Astrocyte of the cerebellum (primary cell): ENCODE results near the gene TRABD2B.

Source experiments
- DNase-seq: peaks from one replicate; pipeline ENCODE4 v3.0.0-alpha.2; 2011; ENCODE audit warnings: low read depth
- H3K4me3 ChIP-seq: 2 replicates; pipeline ENCODE4 v1.5.1; 2011; ENCODE audit warnings: mild to moderate bottlenecking, low read depth, low read length, moderate library complexity
- in situ Hi-C: cut with HindIII; loops from 2 replicates; pipeline ENCODE4 v1.10.0; 2017; ENCODE audit warnings: low sequenced_read_pairs
- TF ChIP-seq, protein P1 (sequence below): IDR thresholded peaks from 2 replicates; pipeline ENCODE4 v1.5.1; 2012; ENCODE audit warnings: low read length, low read depth, moderate library complexity, mild to moderate bottlenecking; ENCODE audit errors: missing control alignments

Gene TRABD2B

DNA sequence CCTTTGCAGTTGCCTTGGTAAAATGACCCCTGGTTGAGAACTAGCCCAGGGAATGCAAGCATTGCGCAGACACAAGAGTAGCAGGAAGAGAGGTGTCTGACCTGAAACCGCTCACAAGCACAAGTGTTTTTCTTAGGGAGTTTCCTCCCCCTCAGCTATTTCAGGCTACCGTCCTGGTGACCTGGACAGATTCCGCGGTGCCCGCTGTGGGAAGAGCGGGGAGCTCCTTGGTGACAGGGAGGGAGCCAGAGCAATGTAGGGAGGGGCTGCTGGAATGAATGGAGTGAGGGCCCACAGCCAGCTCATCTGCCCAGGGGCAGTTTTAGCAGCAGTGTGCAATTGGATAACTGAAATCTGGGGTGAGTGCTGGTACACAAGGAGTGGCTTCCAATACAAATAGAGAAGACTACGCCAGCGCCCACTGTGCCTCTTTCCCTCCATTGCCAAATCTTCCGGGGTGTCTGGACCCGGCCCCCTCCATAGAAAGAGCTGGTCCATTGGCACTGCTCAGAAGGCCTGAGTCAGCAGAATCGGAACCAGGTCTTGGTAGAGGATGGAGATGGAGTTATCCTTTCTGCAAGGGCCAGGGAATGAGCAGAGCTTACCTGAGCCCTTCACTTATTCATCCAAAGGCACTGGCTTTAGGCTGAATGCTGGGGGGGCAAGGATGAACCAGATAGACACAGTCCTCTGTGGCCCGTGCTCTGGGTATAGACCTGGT lies 82.8 kb downstream of the TRABD2B start:
- TF ChIP-seq, protein P1, sequence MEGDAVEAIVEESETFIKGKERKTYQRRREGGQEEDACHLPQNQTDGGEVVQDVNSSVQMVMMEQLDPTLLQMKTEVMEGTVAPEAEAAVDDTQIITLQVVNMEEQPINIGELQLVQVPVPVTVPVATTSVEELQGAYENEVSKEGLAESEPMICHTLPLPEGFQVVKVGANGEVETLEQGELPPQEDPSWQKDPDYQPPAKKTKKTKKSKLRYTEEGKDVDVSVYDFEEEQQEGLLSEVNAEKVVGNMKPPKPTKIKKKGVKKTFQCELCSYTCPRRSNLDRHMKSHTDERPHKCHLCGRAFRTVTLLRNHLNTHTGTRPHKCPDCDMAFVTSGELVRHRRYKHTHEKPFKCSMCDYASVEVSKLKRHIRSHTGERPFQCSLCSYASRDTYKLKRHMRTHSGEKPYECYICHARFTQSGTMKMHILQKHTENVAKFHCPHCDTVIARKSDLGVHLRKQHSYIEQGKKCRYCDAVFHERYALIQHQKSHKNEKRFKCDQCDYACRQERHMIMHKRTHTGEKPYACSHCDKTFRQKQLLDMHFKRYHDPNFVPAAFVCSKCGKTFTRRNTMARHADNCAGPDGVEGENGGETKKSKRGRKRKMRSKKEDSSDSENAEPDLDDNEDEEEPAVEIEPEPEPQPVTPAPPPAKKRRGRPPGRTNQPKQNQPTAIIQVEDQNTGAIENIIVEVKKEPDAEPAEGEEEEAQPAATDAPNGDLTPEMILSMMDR: no peak
- in situ Hi-C loops: no loop called here
- no peak overlapping the region for H3K4me3 ChIP-seq
- DNase-seq: no peak

DNA sequence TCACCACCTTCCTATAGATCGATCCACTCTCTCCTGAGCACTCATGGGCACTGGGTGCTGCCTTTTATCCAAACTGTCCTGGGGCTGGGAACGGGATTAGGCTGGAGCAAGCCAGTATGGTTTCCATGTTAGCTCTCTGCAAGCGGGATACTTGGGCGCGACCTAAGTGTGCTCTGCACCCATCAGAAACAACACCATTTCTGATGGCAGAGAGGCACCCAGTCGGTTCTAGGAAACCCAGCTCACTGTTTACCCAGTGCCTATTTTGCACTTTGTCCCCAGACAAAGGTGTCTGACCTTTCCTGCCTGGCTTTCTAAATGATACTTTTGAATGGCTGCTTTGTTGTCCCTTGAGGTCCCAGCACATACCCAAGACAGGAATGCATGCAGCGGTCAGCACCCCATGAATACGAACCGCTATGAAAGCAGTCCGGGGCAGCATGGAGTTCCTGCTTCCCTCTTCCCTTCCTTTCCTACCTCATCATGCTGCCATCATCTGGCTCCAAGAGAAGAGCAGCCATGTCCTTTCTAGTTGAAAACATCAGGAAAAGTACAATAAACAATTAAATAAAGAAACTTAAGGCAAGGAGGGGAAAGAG lies 83.9 kb downstream of the TRABD2B start:
- TF ChIP-seq, protein P1: no peak
- DNase-seq: no peak
- in situ Hi-C loops: no loop called here

DNA sequence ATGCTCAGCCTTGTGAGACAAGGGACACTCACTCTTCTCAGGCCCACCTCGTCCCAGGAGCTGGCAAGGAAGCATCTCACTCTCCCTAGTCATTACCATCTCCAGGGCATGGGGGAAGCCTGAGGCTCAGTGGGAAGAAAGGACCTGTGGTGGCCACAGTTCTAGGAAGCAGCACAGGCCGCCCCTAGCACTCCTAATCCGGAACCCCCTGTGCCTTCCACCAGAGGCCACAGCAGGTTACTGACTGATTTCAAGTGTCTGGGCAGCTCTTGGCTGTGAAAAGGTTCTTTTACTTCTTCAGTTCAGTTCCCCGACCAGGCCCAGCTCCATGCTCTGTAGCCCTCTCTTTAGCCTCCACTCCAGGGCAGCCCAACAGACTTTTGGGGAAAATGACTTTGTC lies 84.4 kb downstream of the TRABD2B start:
- no peak for DNase-seq
- in situ Hi-C loops: no loop called here
- H3K4me3 ChIP-seq: no peak overlapping the region
- TF ChIP-seq, protein P1: no peak

More for the DNA sequence above, 83.9 kb downstream of the TRABD2B start:
- no peak overlapping the region for H3K4me3 ChIP-seq

DNA sequence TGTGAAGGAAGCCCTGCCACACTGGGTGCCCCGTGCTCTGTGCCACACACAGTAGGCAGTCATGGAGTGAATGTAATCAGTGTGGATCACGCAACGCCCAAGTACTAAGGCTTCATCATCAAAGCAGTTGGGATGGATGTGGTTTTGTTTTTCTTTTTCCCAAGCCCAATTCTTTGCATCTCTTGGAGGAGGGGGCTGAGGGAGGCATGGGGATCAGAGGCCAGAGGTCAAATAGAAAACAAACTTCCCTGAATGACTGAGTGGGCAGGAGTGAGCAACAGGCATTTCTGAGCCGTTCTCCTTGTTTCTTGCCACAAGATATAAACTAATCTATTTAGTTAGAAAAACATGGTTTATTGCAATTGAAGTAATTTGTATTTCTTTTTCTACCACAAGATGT lies 85.3 kb downstream of the TRABD2B start:
- H3K4me3 ChIP-seq: no peak overlapping the region
- TF ChIP-seq, protein P1: no peak
- in situ Hi-C loops: no loop called here
- no peak for DNase-seq

DNA sequence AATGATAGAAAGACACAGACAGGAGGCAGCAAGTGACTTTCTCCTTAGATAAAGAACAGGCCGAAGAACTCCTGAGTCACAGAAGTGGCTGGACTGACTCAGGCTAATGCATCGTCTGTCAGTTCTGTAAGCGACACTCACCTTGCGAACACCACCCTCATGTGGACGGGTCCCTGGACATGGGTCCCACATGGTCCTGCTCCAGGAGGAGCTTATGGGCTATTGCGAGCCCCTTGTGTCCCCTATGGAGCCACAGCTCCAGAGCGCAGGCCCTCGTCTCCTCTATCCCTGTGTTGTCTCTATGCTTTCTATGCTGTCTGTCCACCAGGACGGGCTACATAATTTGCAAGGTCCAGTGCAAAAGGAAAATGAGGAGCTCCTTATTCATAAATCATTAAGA lies 85.8 kb downstream of the TRABD2B start:
- DNase-seq: no peak
- in situ Hi-C loops: no loop called here
- H3K4me3 ChIP-seq: no peak overlapping the region
- TF ChIP-seq, protein P1: no peak

DNA sequence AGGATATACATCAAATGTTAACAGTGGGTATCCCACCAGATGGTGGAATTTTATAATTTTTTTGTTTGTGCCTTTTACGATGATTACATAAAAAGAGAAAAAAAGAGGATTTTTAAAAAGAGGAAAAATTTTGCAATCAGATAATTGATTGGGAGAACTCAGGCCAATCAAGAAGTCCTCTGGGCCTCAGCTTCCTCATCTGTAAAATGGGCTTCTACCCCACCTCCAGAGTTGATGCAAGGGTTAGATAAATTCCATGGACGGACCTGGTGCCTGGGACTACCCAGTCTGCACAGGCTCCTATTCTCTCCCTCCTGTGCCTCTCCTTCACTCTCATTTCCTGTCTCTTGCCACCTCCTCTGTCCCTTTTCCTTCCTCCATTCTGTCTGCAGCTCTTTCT lies 88.9 kb downstream of the TRABD2B start:
- no peak overlapping the region for H3K4me3 ChIP-seq
- in situ Hi-C loops: no loop called here
- TF ChIP-seq, protein P1: no peak
- DNase-seq: no peak

DNA sequence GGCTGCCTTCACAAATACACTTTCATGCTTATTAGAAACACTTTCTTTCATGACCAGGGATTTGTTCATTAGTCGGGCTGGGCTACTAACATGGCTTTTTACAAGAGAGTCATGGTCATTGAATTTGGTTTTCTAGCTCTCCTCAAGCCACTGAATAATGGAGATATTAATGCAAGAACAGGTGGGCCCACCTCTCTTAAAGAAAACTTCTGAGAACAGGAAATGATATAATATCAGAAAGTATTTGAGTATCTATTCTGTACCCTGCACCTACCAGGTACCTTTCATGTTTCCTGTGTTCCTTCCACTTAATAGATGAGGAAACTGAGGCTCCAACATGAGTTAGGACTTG lies 90.0 kb downstream of the TRABD2B start:
- in situ Hi-C loops: no loop called here
- H3K4me3 ChIP-seq: no peak overlapping the region
- no peak for DNase-seq
- TF ChIP-seq, protein P1: no peak
